Activated CD8-positive, alpha-beta memory T cell treated with anti-CD3 and anti-CD28 coated beads for 48 hours (primary cell): ENCODE data around the gene TNFRSF14.

Experiments
- DNase-seq, 3 experiments: peaks; one replicate each; pipeline ENCODE4 v3.0.0-alpha.2; 2020; ENCODE audit warnings: low read depth in 2 of 3, low spot score in 2 of 3

TNFRSF14 gene

DNA sequence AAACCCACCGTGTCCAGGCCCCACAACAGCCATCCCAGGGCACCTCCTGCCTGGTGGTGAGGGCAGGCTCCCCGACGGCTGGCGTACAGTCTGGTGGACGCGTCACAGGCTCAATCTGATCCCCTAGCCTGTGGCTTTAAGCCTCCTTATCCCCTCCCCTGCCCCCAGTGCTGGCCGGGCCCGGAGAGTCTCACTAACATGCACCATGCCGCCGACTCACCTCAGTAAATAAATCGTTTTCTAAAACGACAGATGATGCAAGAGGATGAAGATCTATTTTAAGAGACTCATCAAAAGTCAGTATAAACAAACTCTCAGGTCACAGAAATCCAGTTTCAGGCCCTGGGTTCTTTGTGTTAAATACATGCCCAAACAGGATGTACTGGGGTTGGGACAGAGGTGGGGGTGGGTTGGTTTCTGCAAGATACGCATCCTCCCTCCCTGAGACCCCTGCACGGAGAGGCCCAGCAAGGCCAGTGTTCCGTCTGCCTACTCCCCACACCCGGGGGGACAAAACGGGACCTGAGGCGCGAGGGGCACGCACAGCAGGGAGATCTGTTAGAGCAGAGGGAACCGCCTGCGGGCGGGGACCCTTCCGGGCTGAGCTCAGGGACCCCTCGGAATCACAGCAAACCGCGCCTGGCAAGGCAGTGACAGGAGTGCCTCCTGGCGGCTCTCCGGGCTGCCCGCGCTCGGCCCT, 32.8 kb upstream of the TNFRSF14 start:
- DNase-seq, result no peak

- DNase-seq, result no peak
Observed at GRCh38 chr1:2523891-2524609, 32.1 kb upstream of the TNFRSF14 start.

GRCh38 chr1:2525572-2525919, 30.6 kb upstream of the TNFRSF14 start:
- no peak for DNase-seq

- DNase-seq, result peak; percentile 67 to 85 (median 68)
Observed at GRCh38 chr1:2525920-2526823, 30.0 kb upstream of the TNFRSF14 start, which contains the start of gene PANK4. TSS of gene PANK4 (minus strand) at chr1:2526596. CDS start at chr1:2526587, 9 bp downstream.

GRCh38 chr1:2526824-2527555, 29.2 kb upstream of the TNFRSF14 start:
- peak in 1 of 3 experiments; percentile 49 for DNase-seq

DNA sequence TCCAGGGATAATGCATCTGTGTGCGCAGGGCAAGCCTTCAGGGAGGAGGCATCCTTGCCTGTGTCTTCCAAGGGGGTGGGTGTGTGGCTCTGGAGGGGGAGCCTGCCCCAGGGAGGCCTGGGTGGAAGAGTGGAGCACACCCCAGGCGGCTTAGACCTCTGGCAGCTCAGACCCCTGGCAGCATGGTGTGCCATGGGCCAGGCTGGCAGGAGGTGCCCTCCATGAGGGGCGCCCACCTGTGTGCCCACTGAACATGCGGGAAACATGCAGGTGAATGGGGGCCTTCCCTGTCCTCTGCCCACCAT, 28.7 kb upstream of the TNFRSF14 start:
- no peak for DNase-seq

GRCh38 chr1:2528016-2528415, 28.2 kb upstream of the TNFRSF14 start:
- DNase-seq, result no peak

GRCh38 chr1:2528611-2528965, 27.6 kb upstream of the TNFRSF14 start:
- DNase-seq, result no peak

DNA sequence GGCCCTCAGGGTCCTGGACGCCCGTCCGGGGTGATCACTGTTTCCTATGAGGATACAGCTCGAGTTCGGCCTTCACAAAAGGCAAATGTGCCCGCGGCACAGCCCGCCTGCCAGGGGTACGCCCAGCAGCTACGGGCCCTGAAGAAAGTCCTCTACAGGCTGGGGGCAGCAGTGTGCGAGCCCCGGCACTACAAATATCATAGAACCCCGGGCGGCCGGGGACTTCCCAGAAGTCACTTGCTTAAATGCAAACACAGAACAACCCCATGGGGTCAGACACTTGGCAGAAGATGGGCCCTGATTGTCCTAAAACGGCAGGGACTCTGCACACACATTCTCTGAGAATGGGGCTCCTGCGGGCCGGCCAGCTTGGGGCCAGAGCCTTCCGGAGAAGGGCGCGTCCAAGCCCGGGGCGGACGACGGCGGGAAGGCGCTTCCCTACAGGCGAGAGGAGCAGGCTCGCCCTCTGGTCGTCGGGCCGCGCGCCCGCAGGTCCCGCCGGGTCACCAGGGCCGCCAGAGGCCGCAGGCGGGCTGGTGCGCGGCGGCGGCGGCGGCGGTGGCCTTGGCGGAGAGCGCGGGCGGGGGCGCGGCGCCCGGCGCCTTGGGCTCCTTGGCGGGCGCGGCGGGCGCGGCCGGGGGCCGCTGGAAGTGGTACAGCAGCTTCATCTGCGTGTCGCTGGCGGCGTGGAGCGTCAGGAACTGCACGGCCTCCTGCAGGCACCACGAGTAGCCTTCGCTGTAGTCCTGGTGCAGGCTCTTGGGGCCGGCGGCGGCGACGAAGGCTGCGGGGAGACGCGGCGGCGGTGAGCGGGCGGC, 27.0 kb upstream of the TNFRSF14 start:
- no peak for DNase-seq

- DNase-seq, result no peak
Observed at GRCh38 chr1:2529784-2530512, 26.2 kb upstream of the TNFRSF14 start, which contains the start of gene HES5. TSS of gene HES5 (minus strand) at chr1:2530263. CDS start at chr1:2530164, 99 bp downstream.

DNA sequence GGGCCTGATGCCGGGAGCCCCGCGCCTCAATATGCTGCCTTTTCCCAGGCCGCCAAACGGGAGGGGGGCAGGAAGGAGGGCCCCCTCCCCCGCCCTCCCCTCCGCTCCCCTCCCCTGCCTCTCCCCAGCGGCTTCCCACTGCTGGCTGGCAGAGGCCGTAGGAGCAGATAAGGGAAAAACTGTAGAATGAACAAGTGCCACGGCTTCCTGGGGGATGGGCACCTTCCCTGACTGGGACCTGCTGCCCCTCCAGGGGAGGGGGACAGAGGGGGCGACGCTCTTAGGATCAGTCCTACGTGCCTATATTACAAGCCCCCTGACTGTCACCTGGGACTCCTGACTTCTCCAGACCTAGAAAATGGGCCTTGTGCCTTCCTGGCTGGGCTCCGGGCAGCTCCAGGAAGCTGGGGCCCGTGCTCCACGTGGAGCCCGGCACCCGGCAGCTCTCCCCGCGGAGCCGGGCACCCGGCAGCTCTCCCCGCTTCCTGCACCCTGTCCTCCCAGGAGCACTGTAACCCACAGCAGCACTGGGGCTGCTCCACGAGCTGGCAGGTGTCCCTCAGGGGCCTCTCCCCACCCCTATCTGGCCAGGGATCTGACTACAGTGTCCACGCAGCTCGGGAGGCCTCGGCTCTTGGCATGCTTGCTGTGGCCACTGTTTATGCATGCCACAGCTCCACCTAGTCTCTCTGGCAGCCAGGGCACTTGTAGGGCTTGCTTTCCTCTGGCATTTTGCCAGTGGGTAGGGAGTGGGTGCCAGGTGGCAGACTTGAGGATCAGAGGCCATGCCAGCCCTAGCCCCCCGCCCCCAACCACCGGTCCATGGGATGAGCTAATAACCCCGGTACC, 25.4 kb upstream of the TNFRSF14 start:
- DNase-seq, result no peak

- no peak for DNase-seq
Observed at GRCh38 chr1:2532485-2533160, 23.5 kb upstream of the TNFRSF14 start.

DNA sequence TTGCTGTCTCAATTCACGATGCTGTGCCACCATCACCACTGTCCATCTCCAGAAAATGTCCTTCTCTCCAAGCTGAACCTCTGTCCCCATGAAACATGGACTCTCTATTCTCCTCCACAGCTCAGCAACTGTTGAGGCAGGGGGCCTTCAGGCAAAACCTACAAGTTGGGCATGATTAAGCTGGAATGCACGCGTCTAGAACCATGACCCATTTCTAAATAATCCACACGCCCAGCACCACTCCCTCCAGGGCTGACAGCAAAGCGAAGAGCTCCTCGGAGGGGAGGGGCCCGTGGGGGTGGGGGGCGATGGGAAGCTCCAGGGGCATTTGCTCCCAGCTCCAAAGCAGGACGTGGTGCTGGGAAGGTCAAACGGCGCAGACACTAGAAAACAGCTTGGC, 22.8 kb upstream of the TNFRSF14 start:
- no peak for DNase-seq

- DNase-seq, result no peak
Observed at GRCh38 chr1:2534315-2534686, 21.9 kb upstream of the TNFRSF14 start.

DNA sequence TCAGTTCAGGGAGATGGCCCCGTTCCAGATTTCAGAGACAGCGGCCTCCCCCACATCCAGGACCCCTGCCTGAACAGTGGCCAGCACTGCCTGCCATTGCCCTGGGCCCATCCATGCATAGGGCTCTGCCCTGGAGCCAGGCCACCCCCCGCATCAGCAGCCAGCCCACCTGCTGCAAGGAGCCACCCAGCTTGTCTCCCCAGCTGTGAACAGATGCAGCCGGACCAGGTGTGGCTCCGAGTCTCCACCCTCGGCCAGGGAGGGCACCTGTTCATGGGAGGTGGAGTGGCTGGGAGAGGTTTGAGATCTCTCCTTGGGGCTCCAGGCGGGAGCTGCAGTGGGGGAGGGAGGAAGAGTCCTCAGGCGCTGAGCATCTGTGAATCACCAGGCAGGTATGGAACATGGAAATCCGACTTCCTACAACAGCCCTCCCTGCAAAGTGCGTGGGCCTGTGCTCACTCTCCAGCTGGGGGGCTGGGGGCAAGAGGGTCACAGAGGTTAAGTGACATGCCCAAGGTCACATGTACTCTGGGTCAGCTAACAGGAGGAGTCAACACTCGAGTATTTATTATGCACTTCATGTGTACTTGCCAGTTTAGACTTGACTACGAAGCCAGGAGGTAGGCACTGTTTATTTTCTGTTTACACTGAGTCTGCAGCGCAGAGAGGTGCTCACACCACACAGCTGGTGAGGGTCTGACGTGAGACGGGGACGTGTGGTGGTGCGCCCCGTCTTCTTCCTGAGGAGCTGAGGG, 21.3 kb upstream of the TNFRSF14 start:
- DNase-seq, result no peak

DNA sequence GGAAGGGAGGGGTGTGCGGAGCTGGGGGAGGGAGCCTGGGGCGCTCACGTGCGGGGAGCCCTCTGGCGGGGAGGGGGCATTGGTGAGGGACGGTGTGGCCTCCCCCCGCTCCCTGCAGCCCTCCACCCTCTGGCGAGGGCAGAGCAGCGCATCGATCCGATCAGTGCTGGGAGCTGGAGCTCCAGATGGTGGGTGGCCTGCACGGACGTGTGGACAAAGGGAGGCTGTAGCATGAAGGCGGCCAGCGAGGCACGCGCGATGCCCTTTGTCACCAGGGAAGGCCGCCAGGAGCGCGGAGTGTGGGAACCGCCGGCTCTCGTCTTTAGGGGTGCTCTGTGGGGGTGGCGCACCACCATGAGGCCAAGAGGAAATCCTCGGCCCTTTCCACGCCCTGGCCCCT, 20.7 kb upstream of the TNFRSF14 start:
- DNase-seq, result no peak

DNA sequence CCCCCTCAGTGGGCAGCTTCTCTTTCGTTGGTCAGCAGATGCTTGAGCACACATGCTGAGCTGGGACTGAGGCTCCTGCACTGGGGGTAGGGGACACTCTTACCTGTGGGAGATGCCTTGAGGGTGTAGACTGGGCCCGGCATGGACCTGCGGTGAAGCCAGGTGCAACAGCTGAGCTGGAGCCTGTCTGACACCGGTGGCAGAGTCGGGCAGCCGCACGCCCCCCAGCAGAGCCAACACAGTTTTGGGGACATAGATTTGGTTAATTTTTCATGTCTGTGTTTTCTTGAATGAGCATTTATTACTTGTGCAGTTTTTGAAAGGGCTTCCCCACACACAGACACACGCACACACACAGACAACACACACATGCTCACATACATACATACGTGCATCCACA, 20.2 kb upstream of the TNFRSF14 start:
- no peak for DNase-seq

- DNase-seq, result no peak
Observed at GRCh38 chr1:2537784-2538115, 18.4 kb upstream of the TNFRSF14 start.
